Endothelial cell of umbilical vein (primary cell): ENCODE results near the gene MCTP1.

Experiments used
- CTCF ChIP-seq, 2 donors: IDR thresholded peaks; 1 replicate in 1 of 2; 2 replicates in 1 of 2; pipeline ENCODE4 v1.5.1; 2011; ENCODE audit warnings: low read length in 2 of 2, mild to moderate bottlenecking in 2 of 2, moderate library complexity in 2 of 2, control low read depth in 1 of 2, inconsistent platforms in 1 of 2, low read depth in 1 of 2; ENCODE audit not compliant: insufficient read depth in 1 of 2; ENCODE audit errors: extremely low read depth in 1 of 2
- EZH2 ChIP-seq: IDR thresholded peaks from 2 replicates; pipeline ENCODE4 v1.6.1; 2012; ENCODE audit warnings: borderline replicate concordance, low read depth, mild to moderate bottlenecking, moderate library complexity, low read length, inconsistent platforms; ENCODE audit not compliant: severe bottlenecking
- FOS ChIP-seq: IDR thresholded peaks from 2 replicates; pipeline ENCODE4 v1.6.1; 2011; ENCODE audit warnings: mild to moderate bottlenecking, low read length, moderate library complexity, borderline replicate concordance; ENCODE audit not compliant: insufficient read depth
- GATA2 ChIP-seq: IDR thresholded peaks from 2 replicates; pipeline ENCODE4 v1.7.0; 2011; ENCODE audit warnings: low read depth, mild to moderate bottlenecking, moderate library complexity, mixed read lengths, low read length; ENCODE audit not compliant: insufficient read length, insufficient read depth
- JUN ChIP-seq: IDR thresholded peaks from 2 replicates; pipeline ENCODE4 v1.6.1; 2011; ENCODE audit warnings: borderline replicate concordance, low read depth; ENCODE audit not compliant: insufficient read length, insufficient read depth
- MAX ChIP-seq: IDR thresholded peaks from 2 replicates; pipeline ENCODE4 v1.6.1; 2011; ENCODE audit not compliant: insufficient read depth, insufficient read length
- MYC ChIP-seq: IDR thresholded peaks from one replicate; pipeline ENCODE4 v1.6.1; 2011; ENCODE audit warnings: mild to moderate bottlenecking, low read depth, low read length
- POLR2A ChIP-seq: IDR thresholded peaks from 2 replicates; pipeline ENCODE4 v1.6.1; 2012; ENCODE audit warnings: low read depth, mild to moderate bottlenecking, control low read depth, low read length
- POLR2AphosphoS5 ChIP-seq: IDR thresholded peaks from 2 replicates; pipeline ENCODE4 v1.6.1; 2012; ENCODE audit warnings: low read depth, mild to moderate bottlenecking, control low read depth, low read length, moderate library complexity; ENCODE audit not compliant: insufficient read depth

GRCh38 chr5:94992325-94992724 lies 292.6 kb downstream of the MCTP1 start:
- TF ChIP-seq CTCF (IDR thresholded peaks at IDR 0.05; ENCODE audit: extremely low read depth in 1 of 2, insufficient read depth in 1 of 2, low read depth in 1 of 2, low read length in 2 of 2) = no peak
- TF ChIP-seq POLR2A = no peak
- no peak for TF ChIP-seq JUN
- no peak for TF ChIP-seq POLR2AphosphoS5
- TF ChIP-seq MAX = no peak
- no peak for TF ChIP-seq FOS
- no peak for TF ChIP-seq EZH2
- TF ChIP-seq GATA2 = no peak
- no peak for TF ChIP-seq MYC
